Activated CD4-positive, alpha-beta memory T cell treated with anti-CD3 and anti-CD28 coated beads, Interleukin-2, amount 10 ng/mL, durations not matched to agents 7 days and 5 days (primary cell): Measurements from ENCODE around the gene PKHD1. TPM values are rescaled to one million over a fixed set of nuclear protein-coding genes. Genes with fewer than 3 reads are reported as not detected.

ENCODE experiments used
- CTCF ChIA-PET: fragments of 350-600 bp; sonication (Branson Sonifier 250); formaldehyde crosslinking; loops from one replicate; lab custom pipeline; 2021; ENCODE audit warnings: antibody characterized with exemption, inconsistent platforms; lab: Charles Lee
- POLR2A ChIA-PET: fragments of 350-600 bp; sonication (Branson Sonifier 250); formaldehyde crosslinking; loops from one replicate; lab custom pipeline; 2021; ENCODE audit warnings: antibody characterized with exemption; lab: Charles Lee
- DNase-seq: peaks from one replicate; pipeline ENCODE4 v3.0.0-alpha.2; 2020
- H3K27ac Mint-ChIP-seq: one replicate; pipeline ENCODE4 v1.8.0; 2021; ENCODE audit warnings: mild to moderate bottlenecking, mixed read lengths
- H3K27me3 Mint-ChIP-seq: one replicate; pipeline ENCODE4 v1.8.0; 2021; ENCODE audit warnings: mixed read lengths
- H3K36me3 Mint-ChIP-seq: one replicate; pipeline ENCODE4 v1.8.0; 2021; ENCODE audit warnings: low read depth, mixed read lengths
- H3K4me1 Mint-ChIP-seq: one replicate; pipeline ENCODE4 v1.8.0; 2021; ENCODE audit warnings: mixed read lengths
- H3K4me3 Mint-ChIP-seq: one replicate; pipeline ENCODE4 v1.8.0; 2021; ENCODE audit warnings: mild to moderate bottlenecking, mixed read lengths
- H3K9me3 Mint-ChIP-seq: one replicate; pipeline ENCODE4 v1.8.0; 2021; ENCODE audit warnings: mixed read lengths
- total RNA-seq, 2 experiments: library from RNA; stranded (reverse); gene quantifications; one replicate each; pipeline ENCODE4 v1.2.3, GENCODE V29; 2021

Gene PKHD1
- total RNA-seq, 2 experiments from 2014 or later: not detected

DNA sequence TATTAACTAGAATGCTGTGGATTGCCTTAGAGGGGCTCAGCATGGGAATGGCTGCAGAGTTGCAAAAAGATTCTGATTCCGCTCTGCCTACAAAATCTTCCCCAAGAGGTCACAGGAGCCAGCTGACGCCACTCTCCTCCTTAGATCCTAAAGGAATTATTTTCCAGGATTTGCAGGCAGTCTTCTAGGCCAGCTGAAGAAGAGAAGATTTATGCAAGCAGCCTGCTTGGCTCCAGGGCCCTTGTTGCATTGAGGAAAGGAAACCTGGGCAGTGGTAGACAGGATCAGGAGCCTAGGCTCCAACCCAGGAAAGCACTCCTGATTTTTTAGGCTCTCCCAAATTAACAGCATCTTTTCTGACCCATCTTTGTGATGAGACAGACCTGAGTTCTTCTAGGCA lies 245.8 kb downstream of the PKHD1 start:
- Mint-ChIP-seq H3K4me1 (no peaks in the 10 kb centered on the region), H3K4me3 (no peak overlapping the region), H3K27me3 (no peaks in the 10 kb centered on the region), H3K27ac (no peak overlapping the region), H3K36me3 (no peaks in the 10 kb centered on the region), H3K9me3 (no peaks in the 10 kb centered on the region)
- no peak for DNase-seq
- ChIA-PET CTCF (no interaction called here), POLR2A (no interaction called here)

DNA sequence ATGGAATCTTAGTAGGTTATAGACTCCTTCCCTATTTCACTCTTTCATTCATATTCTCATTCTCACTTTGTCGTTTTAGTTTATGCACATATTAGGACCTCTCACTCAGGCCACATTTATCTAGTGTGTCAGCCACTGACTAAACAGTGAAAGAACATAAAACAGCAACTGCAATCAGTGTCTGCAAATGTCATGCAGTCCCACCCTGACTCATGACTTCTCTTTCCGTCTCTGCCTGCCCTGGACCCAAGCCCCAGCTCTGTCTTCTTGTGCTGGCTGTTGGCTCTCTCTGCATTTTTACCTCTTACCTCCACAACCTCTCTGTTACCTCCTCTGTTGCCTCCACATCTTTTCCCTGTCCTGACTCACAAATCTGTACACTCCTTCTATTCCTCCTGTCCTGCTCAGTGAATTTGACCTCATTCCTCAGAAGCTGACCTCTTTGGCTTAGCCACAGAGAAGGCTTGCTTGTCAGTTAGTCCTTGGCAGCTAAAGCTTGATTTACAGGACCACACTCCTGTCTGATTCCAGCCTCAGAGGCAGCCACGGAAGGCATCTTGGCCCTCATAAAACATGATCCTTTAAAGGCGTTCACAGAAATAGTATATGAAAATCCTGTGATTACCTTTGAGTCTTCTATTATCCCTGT lies 247.6 kb downstream of the PKHD1 start:
- Mint-ChIP-seq H3K27me3 (no peaks in the 10 kb centered on the region), H3K36me3 (no peaks in the 10 kb centered on the region), H3K4me1 (no peaks in the 10 kb centered on the region), H3K27ac (no peak overlapping the region), H3K9me3 (no peaks in the 10 kb centered on the region), H3K4me3 (no peak overlapping the region)
- no peak for DNase-seq
- ChIA-PET POLR2A (no interaction called here), CTCF (no interaction called here)

GRCh38 chr6:51830666-51831065 lies 256.7 kb downstream of the PKHD1 start:
- ChIA-PET CTCF (no interaction called here), POLR2A (no interaction called here)
- Mint-ChIP-seq H3K4me3 (no peak overlapping the region), H3K9me3 (no peaks in the 10 kb centered on the region), H3K27me3 (no peaks in the 10 kb centered on the region), H3K27ac (no peak overlapping the region), H3K4me1 (no peaks in the 10 kb centered on the region), H3K36me3 (no peaks in the 10 kb centered on the region)
- no peak for DNase-seq

DNA sequence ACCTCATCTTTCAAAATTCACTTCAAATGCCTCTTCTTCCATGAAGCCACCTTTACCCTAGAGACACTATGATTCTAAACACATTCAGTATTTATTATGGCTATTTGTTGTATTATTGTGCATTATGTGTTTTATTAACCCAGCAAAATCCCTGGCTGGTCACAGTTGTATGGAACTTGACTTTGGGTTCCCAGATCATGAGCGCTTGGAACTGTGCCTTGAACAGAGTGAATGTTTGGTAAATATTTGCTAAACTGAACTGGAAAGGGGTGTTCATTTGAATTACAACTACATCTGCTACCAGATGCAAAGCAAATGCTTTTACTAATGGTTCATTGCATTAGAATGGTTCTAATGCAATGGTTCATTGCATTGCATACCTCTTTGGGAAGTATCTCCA lies 259.8 kb downstream of the PKHD1 start:
- no peaks in the 10 kb centered on the region for H3K9me3 Mint-ChIP-seq
- H3K27ac Mint-ChIP-seq: no peak overlapping the region

DNA sequence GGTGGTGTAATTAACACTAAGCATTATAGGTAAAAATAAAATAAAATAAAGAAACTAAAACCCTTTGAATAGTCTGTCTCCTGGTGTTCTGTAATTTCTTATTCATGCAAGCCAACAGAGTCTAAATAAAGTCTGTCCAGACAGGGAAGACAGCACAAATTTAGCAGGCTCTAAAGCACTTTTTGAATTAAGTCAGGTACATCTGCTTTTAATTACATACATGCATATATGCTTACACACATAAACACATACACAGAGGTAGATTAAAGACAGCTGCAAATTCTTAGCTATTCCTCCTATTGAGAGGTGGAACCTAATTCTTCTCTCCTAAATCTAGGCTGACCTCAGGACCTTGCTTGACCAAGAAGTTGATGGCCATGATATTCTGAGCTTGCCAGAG lies 262.5 kb downstream of the PKHD1 start:
- ChIA-PET CTCF (no interaction called here), POLR2A (no interaction called here)
- no peaks in the 10 kb centered on the region for H3K4me1 Mint-ChIP-seq
- no peaks in the 10 kb centered on the region for H3K36me3 Mint-ChIP-seq
- no peaks in the 10 kb centered on the region for H3K27me3 Mint-ChIP-seq
- DNase-seq: no peak
- H3K27ac Mint-ChIP-seq: no peak overlapping the region
- H3K4me3 Mint-ChIP-seq: no peak overlapping the region
- no peaks in the 10 kb centered on the region for H3K9me3 Mint-ChIP-seq

More for the DNA sequence above, 259.8 kb downstream of the PKHD1 start:
- Mint-ChIP-seq H3K27me3 (no peaks in the 10 kb centered on the region), H3K4me1 (no peaks in the 10 kb centered on the region), H3K36me3 (no peaks in the 10 kb centered on the region), H3K4me3 (no peak overlapping the region)
- ChIA-PET POLR2A (no interaction called here), CTCF (no interaction called here)
- DNase-seq: no peak

DNA sequence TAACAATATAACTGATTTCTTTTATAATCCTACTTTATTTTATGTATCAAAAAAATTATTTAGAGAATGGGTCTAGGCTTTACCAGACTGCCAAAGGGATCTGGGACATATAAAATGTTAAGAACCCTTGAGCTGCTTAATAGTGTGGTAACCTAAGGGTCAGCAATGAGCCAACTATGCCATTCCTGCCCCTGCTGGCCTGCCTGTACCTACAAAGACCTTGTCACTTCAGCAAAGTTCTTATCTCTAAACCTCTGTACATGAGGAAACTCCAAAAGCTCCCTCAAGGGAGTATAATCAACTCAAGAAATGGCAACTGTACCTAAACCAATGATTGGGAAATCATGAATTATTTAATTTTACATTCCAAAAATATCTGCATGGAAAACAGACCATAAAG lies 266.9 kb downstream of the PKHD1 start:
- H3K27me3 Mint-ChIP-seq: no peaks in the 10 kb centered on the region
- H3K27ac Mint-ChIP-seq: no peak overlapping the region
- no peaks in the 10 kb centered on the region for H3K9me3 Mint-ChIP-seq
- no peaks in the 10 kb centered on the region for H3K4me1 Mint-ChIP-seq
- DNase-seq: no peak
- no peak overlapping the region for H3K4me3 Mint-ChIP-seq
- POLR2A ChIA-PET: no interaction called here
- CTCF ChIA-PET: no interaction called here
- no peaks in the 10 kb centered on the region for H3K36me3 Mint-ChIP-seq

- H3K9me3 Mint-ChIP-seq: no peaks in the 10 kb centered on the region
- H3K27ac Mint-ChIP-seq: no peak overlapping the region
- ChIA-PET POLR2A (no interaction called here), CTCF (no interaction called here)
- no peak for DNase-seq
- no peak overlapping the region for H3K4me3 Mint-ChIP-seq
- H3K27me3 Mint-ChIP-seq: no peaks in the 10 kb centered on the region
- no peaks in the 10 kb centered on the region for H3K36me3 Mint-ChIP-seq
- no peaks in the 10 kb centered on the region for H3K4me1 Mint-ChIP-seq
Measured at GRCh38 chr6:51818520-51819022, 268.8 kb downstream of the PKHD1 start.

- CTCF ChIA-PET: no interaction called here
Measured at GRCh38 chr6:51817832-51818231, 269.6 kb downstream of the PKHD1 start.

DNA sequence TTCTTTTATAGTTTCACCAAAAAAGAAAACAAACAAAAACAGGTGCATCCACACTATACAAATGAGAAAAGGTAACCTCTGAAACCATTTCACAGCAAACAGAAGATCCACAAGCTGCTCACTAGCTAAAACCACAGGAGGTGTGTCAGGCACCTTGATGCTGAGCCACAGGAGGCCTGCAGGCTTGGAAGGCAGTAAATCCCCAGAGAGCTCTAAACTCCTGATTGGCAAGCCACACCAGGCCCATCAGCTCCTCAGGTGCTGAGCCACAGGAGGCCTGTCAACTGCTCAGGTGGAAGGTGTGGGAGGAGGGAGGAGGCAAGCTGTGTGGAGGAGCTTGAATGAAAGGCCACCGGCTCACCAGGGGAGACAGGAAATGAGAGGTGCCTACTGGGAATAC lies 273.0 kb downstream of the PKHD1 start:
- Mint-ChIP-seq H3K27me3 (no peaks in the 10 kb centered on the region), H3K36me3 (no peaks in the 10 kb centered on the region), H3K9me3 (no peaks in the 10 kb centered on the region), H3K4me1 (no peaks in the 10 kb centered on the region), H3K4me3 (no peak overlapping the region), H3K27ac (no peak overlapping the region)
- ChIA-PET POLR2A (no interaction called here), CTCF (no interaction called here)
- DNase-seq: no peak

More at GRCh38 chr6:51817832-51818231, 269.6 kb downstream of the PKHD1 start:
- no peak for DNase-seq
- no peak overlapping the region for H3K27ac Mint-ChIP-seq
- no peaks in the 10 kb centered on the region for H3K36me3 Mint-ChIP-seq
- H3K4me3 Mint-ChIP-seq: no peak overlapping the region
- no peaks in the 10 kb centered on the region for H3K4me1 Mint-ChIP-seq
- POLR2A ChIA-PET: no interaction called here
- no peaks in the 10 kb centered on the region for H3K9me3 Mint-ChIP-seq
- no peaks in the 10 kb centered on the region for H3K27me3 Mint-ChIP-seq

- Mint-ChIP-seq H3K27me3 (no peaks in the 10 kb centered on the region), H3K9me3 (no peaks in the 10 kb centered on the region), H3K36me3 (no peaks in the 10 kb centered on the region), H3K27ac (no peak overlapping the region), H3K4me3 (no peak overlapping the region), H3K4me1 (no peaks in the 10 kb centered on the region)
- no peak for DNase-seq
- CTCF ChIA-PET: no interaction called here
- POLR2A ChIA-PET: no interaction called here
Measured at GRCh38 chr6:51813904-51814303, 273.5 kb downstream of the PKHD1 start.

DNA sequence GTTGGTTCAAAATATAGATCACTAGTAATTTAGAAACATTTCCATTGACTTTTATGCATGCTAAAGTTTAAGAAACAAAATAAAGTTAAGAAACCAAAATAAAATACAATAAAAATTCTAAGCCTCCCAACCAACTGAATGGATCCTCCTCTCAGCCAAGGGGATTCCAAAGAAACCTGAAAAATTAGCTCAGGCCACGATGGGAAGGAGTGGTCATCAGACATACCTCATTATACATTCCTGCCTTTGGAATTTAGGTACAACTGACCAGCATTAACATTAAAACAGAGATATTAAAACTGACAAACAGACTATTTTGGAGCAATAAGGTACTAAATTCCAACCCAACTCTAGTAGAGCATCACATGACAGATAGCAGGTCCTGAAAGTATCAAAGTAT lies 275.2 kb downstream of the PKHD1 start:
- no peak for DNase-seq
- Mint-ChIP-seq H3K27ac (no peak overlapping the region), H3K4me3 (no peak overlapping the region), H3K27me3 (no peaks in the 10 kb centered on the region), H3K36me3 (no peaks in the 10 kb centered on the region), H3K9me3 (no peaks in the 10 kb centered on the region), H3K4me1 (no peaks in the 10 kb centered on the region)
- POLR2A ChIA-PET: no interaction called here
- CTCF ChIA-PET: no interaction called here

DNA sequence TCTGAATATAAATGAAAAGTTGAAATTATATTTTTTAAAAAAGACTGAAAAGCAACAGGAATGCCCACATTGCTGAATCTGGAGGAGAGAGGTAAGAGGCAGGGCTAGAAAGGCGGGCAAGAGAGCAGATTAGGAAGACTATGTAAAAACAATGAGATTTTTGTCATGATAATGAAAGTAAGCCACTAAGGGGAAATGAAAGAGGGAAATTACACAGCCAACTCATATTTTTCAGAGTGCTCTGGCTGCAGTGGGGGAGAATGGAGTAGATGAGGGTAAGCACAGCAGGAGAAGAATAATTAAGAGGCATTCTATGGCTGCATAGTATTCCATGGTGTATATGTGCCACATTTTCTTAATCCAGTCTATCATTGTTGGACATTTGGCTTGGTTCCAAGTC lies 281.9 kb downstream of the PKHD1 start:
- DNase-seq: no peak
- ChIA-PET CTCF (no interaction called here), POLR2A (no interaction called here)
- Mint-ChIP-seq H3K4me1 (no peaks in the 10 kb centered on the region), H3K36me3 (no peaks in the 10 kb centered on the region), H3K27me3 (no peaks in the 10 kb centered on the region), H3K4me3 (no peak overlapping the region), H3K27ac (no peak overlapping the region), H3K9me3 (no peaks in the 10 kb centered on the region)

DNA sequence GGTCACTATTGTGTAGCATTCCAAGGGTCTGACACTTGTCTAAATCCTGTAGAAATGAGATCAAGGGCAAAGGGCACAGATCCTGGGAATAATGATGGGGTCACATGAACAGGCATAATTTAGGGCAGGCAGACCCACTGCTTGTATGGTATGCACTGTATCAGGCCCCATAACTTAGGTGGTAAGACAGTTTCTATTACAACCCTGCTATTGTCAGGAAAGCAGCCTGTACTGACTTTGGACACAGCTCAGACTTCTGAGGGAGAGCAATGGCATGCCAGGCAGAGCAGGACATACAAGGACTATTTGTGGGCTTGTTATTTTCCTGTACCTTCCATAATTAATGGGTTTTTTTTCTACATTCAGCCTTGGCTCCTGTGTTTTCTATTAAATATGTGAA lies 286.8 kb downstream of the PKHD1 start:
- Mint-ChIP-seq H3K36me3 (no peaks in the 10 kb centered on the region), H3K4me3 (no peak overlapping the region), H3K9me3 (no peaks in the 10 kb centered on the region), H3K4me1 (no peaks in the 10 kb centered on the region), H3K27ac (no peak overlapping the region), H3K27me3 (no peaks in the 10 kb centered on the region)
- CTCF ChIA-PET: no interaction called here
- no peak for DNase-seq
- POLR2A ChIA-PET: no interaction called here

DNA sequence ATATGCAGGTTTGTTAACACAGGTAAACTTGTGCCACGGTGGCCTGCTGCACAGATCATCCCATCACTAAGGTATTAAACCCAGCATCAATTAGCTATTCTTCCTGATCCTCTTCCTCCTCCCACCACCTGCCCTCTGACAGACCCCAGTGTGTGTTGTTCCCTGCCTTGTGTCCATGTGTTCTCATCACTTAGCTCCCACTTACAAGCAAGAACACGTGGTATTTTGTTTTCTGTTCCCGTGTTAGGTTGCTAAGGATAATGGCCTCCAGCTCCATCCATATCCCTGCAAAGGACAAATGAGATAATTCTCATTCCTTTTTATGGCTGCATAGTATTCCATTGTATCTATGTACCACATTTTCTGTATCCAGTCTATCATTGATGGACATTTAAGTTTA lies 294.0 kb downstream of the PKHD1 start:
- DNase-seq: no peak
- CTCF ChIA-PET: no interaction called here
- H3K9me3 Mint-ChIP-seq: peaks cover 6% of the 10 kb centered on the region
- H3K4me3 Mint-ChIP-seq: no peak overlapping the region
- POLR2A ChIA-PET: no interaction called here
- H3K4me1 Mint-ChIP-seq: no peaks in the 10 kb centered on the region
- no peaks in the 10 kb centered on the region for H3K36me3 Mint-ChIP-seq
- H3K27me3 Mint-ChIP-seq: no peaks in the 10 kb centered on the region
- H3K27ac Mint-ChIP-seq: no peak overlapping the region
